ENCODE data around the gene GSTM1.
A peak's percentile ranks its signal among the peaks of the same experiment; 100 is the strongest.
"Not testable (repeated sequence)": the region's sequence is repeated elsewhere in the genome, so short reads cannot be mapped to it uniquely, and the experiment has no call there.

The GSTM1 gene

GRCh38 chr1:109659145-109659544 lies 28.5 kb upstream of the GSTM1 start:
- no peak for DNase-seq (ENCODE audit: extremely low spot score, insufficient read length, low read depth)
- no peak for FAIRE-seq

- DNase-seq (ENCODE audit: extremely low spot score, insufficient read length, low read depth), result no peak
- no peak for FAIRE-seq
Observed at GRCh38 chr1:109659997-109660690, 27.5 kb upstream of the GSTM1 start.

GRCh38 chr1:109660691-109661026 lies 27.0 kb upstream of the GSTM1 start:
- not testable (repeated sequence) for DNase-seq (ENCODE audit: extremely low spot score, insufficient read length, low read depth); FAIRE-seq

- FAIRE-seq (no peak), DNase-seq (ENCODE audit: extremely low spot score, insufficient read length, low read depth) (no peak)
Observed at GRCh38 chr1:109661391-109661790, 26.2 kb upstream of the GSTM1 start.

GRCh38 chr1:109664671-109665070 lies 22.9 kb upstream of the GSTM1 start:
- no peak for DNase-seq (ENCODE audit: extremely low spot score, insufficient read length, low read depth)
- no peak for FAIRE-seq

- DNase-seq (ENCODE audit: extremely low spot score, insufficient read length, low read depth), result no peak
- FAIRE-seq, result peak; percentile 29
Observed at GRCh38 chr1:109667452-109668122, 20.0 kb upstream of the GSTM1 start, which contains the start of gene GSTM2. TSS of gene GSTM2 (plus strand) at chr1:109668057. CDS start at chr1:109668116, 59 bp downstream.

GRCh38 chr1:109668123-109668775 lies 19.4 kb upstream of the GSTM1 start:
- no peak for DNase-seq (ENCODE audit: extremely low spot score, insufficient read length, low read depth)
- no peak for FAIRE-seq

- no peak for FAIRE-seq
- no peak for DNase-seq (ENCODE audit: extremely low spot score, insufficient read length, low read depth)
Observed at GRCh38 chr1:109669246-109669948, 18.2 kb upstream of the GSTM1 start.

- DNase-seq (ENCODE audit: extremely low spot score, insufficient read length, low read depth); FAIRE-seq: not testable (repeated sequence)
Observed at GRCh38 chr1:109669949-109670302, 17.7 kb upstream of the GSTM1 start.

GRCh38 chr1:109671067-109671466 lies 16.6 kb upstream of the GSTM1 start:
- no peak for DNase-seq (ENCODE audit: extremely low spot score, insufficient read length, low read depth)
- FAIRE-seq, result no peak

GRCh38 chr1:109673861-109674260 lies 13.8 kb upstream of the GSTM1 start:
- not testable (repeated sequence) for DNase-seq (ENCODE audit: extremely low spot score, insufficient read length, low read depth); FAIRE-seq

GRCh38 chr1:109676683-109677381 lies 10.8 kb upstream of the GSTM1 start:
- DNase-seq (ENCODE audit: extremely low spot score, insufficient read length, low read depth); FAIRE-seq: not testable (repeated sequence)

- DNase-seq (ENCODE audit: extremely low spot score, insufficient read length, low read depth), result no peak
Observed at GRCh38 chr1:109677459-109677858, 10.2 kb upstream of the GSTM1 start.

GRCh38 chr1:109678637-109679036 lies 9.0 kb upstream of the GSTM1 start:
- FAIRE-seq; DNase-seq (ENCODE audit: extremely low spot score, insufficient read length, low read depth): not testable (repeated sequence)

More at GRCh38 chr1:109677459-109677858, 10.2 kb upstream of the GSTM1 start:
- no peak for FAIRE-seq

- DNase-seq (ENCODE audit: extremely low spot score, insufficient read length, low read depth); FAIRE-seq: not testable (repeated sequence)
Observed at GRCh38 chr1:109684777-109685176, 2.8 kb upstream of the GSTM1 start.

- FAIRE-seq; DNase-seq (ENCODE audit: extremely low spot score, insufficient read length, low read depth): not testable (repeated sequence)
Observed at GRCh38 chr1:109685399-109685798, 2.2 kb upstream of the GSTM1 start.

GRCh38 chr1:109685890-109686289 lies 1.7 kb upstream of the GSTM1 start:
- FAIRE-seq; DNase-seq (ENCODE audit: extremely low spot score, insufficient read length, low read depth): not testable (repeated sequence)

- DNase-seq (ENCODE audit: extremely low spot score, insufficient read length, low read depth); FAIRE-seq: not testable (repeated sequence)
Observed at GRCh38 chr1:109687109-109687508, 508 bp upstream of the GSTM1 start.

GRCh38 chr1:109689844-109690405 lies 2.3 kb downstream of the GSTM1 start:
- FAIRE-seq (no peak), DNase-seq (ENCODE audit: extremely low spot score, insufficient read length, low read depth) (no peak)
